GM10847 (cell line): ENCODE data around the gene ACSS1.

Experiments
- POLR2A ChIP-seq: IDR thresholded peaks from 2 replicates; pipeline ENCODE4 v1.6.1; 2011; ENCODE audit not compliant: insufficient read length; ENCODE audit errors: extremely low read depth

Gene ACSS1

DNA sequence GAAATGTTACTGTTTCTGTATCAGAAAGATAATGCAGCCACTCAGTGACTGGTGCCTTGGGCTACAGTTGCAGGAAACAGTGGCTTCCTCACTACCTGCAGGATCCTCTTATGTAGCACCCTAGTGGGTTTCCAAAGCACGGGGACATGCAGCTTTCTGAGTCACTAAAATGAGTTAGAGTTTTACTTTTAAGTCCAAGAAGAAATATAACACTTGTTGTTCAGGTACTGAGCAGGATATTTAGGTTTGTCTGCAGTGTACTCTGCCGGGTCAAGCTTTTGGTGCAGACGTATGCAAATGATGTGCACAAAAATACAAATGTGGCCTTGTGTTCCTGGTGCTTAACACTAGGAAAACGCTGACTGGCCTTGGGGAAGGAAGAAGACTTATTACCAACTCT, 22.0 kb downstream of the ACSS1 start:
- no peak for TF ChIP-seq POLR2A

DNA sequence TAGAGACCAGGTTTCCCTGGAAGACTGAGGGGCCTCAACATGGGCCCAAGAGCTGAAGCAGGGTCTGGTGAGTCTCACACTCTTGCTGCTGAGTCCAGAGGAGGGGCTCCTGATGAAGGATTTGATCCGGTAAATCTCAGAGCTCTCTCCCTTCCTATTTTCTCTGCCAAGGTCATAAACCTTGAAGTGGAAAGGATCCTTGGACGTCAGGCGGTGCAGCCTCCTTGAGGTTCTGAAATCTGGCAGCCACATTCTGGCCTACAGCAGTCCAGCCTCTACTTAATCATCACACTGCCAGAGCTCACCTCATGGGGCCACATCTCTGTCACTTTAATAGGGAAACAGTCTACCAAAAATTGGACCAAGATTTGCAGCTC, 24.0 kb downstream of the ACSS1 start:
- no peak for TF ChIP-seq POLR2A

DNA sequence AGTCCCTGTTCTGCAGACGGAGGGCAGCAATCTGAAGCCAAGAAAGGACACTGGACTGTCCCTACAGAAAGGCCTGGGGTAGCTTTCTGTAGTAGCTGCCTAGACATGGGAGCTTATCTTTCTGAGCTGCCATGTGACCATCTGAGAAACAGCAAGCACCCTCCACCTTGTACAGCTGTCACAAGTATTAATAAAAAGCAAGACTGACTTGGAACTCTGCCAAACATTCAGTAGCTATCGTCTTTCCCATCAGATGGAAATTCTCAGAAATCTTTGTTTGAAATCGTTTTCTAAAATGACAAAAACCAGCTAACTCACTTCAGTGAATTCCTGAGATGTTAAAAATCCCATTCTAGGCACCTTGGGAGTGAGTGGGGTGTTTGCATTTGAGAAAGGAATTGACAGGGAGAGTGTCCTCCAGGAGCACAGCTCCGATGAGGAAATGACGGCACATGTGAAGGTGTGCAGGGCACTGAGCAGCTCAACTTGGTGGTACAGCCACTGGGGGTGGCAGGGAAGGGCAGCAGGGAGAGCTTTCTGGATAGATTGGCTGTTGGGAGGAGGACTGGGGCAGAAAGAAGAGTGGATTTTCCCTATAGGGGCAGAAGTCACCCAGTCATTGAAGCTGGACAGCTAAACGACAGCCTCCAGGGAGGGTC, 24.5 kb downstream of the ACSS1 start:
- TF ChIP-seq POLR2A = no peak

DNA sequence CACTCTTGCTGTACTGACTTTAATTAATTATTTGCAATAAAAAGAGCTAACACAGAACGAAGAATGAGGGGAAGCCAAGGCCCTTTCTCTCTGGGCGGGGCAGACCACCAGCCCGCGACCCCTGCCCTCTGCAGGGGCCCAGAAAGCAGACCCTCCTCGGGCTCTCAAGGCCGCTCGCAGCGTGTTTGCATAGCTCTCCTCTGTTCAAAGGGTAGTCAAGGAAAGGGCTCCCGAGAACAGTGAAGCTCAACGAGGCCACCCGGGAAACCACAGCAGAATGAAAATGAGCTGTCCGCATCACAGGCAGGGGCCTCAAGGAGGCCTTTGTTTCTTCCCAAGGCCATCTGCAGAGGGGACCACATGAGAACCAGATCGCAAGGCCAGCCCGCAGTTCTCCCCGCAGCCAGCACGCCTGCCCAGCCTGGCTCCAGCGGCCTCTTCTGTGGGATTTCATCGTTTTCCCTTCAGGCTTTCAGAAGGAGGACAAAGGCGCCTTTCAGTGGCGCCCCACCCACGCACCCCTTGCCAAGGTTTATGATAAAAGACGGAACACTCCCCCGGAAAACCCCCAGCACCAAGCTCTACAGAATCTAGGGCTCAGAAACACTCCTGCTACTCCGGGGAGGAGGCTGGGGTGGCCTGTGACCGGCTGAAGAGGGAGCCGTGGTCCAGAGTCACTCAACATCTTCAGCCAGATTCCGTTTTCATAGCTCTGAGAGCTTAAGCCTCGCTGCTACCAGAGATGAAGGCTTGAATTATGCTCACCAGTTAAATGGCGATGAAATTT, 25.3 kb downstream of the ACSS1 start:
- TF ChIP-seq POLR2A = no peak

DNA sequence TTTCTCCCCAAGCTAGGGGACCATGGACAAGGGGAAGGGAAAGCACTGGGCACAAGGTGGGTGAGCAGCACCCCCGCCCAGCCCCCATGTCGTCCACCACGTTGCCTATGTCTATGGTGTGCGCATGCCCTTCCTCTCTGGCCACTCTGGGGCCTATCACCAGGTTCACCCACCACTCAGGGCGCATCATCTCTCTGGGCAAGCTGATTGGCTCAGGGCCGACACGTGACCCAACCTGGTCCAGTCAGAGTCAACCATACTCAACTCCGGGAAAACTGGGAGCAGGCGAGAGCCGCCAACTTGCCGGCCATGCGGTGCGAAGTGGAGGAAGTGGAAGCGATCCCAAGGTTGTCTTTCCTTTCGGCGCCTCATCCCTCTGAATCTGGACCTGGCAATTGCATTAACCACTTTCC, 25.9 kb downstream of the ACSS1 start:
- no peak for TF ChIP-seq POLR2A

DNA sequence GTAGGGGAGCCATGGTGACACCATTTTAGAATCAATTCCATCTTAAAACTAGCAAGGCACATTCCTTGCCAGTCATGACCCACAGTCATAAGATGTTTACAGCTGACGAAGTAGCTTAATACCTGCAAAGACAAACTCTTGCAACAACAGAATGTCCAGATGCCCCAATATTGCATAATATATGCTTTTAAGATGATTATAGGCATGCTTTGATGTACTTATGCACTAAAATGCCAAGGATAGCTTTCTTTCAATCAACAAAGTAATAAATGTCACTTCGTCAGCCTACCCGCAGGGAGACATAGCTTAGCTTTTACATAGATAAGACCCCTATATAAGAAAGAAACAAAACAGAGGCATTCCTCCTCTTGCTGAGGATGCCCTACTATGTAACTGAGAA, 26.7 kb downstream of the ACSS1 start:
- TF ChIP-seq POLR2A = no peak

DNA sequence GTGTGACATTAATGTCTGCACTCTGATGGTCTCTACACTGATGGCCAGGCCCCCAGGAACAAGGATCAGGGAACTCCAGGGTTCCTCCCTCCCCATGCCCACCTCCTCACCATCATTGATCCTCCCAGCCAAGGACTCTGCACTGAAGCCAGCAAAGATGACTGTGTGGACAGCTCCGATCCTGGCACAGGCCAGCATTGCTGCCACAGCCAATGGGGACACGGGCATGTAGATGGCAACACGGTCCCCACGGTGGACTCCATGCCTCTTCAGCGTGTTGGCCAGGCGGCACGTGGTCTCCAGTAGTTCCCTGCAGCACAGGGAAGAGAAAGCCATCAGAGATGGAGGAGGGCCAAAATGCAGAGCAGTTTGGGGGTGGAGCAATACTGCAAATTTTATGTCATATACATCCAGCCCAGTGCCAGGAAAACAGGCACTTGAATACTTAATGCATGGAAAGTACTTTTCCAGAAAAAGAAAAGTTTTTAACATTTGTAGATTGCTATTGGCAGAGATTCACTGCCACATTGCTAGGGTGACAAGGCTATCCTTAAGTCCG, 27.2 kb downstream of the ACSS1 start:
- TF ChIP-seq POLR2A = no peak

DNA sequence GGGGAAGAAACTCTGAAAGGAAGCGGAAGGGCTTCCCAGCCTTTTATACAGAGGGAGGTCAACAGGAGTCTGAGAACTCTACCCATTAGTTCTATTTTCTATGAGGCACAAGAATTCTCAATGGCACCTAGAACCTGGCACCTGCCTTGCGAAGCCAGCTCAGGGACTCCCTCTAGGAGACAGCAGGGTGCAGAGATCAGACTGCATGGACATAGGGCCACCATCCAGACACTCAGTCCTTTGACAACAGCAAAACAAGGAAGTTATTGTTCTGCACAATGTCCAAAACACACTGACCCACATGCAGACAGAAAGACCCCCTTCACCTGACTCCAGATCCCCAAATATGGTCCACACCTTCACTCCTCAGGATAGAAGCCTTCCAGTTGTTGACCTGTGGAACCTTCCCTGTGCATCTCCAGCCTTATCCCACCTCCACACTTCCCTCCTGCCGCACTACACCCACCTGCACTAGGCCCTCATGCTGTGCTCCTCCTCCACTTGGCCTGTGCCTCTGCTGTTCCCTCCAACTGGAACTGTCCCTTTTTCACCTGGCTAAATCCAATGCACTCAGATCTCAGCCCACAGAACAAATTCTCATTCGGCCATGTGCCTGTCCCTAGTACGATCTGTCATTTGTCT, 27.8 kb downstream of the ACSS1 start:
- no peak for TF ChIP-seq POLR2A

DNA sequence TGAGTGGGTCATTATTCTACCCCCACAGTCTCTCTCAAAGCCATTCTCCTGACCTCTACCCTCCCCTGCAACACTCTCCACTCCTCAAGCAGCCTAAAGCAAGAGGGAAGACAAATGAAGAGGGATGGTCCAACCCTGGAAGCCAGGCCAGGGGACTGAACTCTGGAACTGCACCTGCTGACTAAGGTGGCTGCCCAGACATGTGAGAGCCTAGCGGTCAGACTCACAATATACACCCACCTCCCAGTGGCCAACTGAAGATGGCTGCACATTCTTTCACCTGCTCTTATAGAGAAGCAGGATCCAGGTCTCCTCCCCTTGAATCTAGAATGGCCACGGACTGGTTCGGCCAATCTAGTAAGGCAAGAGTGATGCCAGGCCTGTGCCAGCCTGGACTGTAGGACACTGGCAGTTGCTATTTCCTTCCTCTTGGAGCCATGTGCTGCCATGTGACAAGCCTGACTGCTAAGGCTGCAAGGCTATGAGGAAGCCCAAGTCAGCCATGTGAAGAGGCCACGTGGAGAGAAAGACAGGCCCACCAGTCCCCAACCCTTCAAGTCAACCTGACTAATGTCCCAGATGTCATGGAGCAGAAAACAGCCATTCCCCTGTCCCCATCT, 31.8 kb downstream of the ACSS1 start:
- TF ChIP-seq POLR2A = no peak

DNA sequence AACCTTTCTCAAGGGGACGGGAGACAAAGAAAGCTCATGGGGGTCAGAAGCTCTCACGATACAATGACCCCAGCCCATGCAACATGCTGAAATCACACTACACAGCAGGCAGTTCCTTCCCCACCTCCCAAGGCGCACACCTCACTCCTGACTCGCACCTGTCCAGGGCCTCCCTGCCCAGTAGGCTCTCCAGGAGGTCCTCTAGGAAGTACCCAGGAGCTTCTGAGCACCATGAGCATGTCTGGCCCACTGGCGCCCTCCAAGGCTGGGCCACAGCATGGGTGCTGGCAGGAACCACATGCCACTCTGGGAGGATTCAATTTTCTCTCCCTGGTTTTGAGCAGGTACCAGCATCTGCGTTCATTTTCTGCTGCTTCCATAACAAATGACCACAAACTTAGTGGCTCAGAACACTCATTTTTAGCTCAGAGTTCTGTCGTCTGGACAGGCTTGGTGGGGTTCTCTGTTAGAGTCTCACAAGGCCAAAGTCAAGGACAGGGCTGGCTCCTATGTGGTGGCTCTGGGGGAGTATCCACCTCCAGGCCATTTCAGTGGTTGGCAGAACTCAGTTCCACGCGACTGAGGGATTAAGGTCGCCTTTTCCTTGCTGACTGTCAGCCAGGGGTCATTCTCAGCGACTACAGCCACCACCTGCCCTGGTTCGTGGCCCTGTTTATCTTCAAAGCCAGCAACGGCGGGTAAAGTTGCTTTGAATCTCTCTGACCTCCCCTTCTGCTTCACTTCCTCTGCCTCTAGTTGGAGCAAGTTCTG, 32.7 kb downstream of the ACSS1 start:
- no peak for TF ChIP-seq POLR2A

DNA sequence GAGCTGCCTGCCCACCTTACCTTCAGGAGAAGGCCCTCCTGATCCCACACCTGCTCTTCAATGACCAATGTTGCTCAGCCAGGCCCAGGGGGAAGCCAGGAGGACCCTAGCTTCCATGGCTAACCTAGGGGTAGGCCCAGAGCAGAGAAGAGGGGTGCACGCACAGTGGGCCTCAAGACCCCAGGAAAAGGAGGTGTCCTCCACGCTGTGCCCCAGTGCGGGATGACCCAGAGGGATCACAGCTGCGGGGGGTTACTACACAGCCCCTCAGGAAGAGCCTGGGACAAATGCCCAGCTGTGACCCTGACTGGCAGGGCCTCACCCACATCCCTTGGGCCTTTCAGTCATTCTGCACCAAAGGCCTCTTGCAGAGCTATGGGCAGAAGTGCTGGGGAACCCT, 33.8 kb downstream of the ACSS1 start:
- TF ChIP-seq POLR2A = no peak

DNA sequence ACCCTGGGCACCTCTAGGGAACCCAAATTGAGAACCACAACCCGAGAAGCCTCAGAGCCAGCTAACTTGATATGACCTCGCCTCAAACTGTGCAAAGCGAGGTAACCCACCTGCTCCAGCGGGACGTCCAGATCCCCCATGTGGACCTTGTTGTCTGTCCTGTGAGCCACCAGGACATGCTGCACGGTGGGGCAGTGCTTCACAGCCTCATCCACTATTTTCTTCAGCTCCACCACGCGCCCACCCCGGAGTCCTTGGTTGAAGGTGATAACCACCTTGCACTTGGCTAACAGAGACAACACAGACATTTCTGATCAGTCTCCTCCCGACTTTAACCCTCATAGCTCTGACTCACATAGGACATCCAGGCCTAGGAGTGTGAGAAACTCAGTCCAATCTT, 34.6 kb downstream of the ACSS1 start:
- no peak for TF ChIP-seq POLR2A

DNA sequence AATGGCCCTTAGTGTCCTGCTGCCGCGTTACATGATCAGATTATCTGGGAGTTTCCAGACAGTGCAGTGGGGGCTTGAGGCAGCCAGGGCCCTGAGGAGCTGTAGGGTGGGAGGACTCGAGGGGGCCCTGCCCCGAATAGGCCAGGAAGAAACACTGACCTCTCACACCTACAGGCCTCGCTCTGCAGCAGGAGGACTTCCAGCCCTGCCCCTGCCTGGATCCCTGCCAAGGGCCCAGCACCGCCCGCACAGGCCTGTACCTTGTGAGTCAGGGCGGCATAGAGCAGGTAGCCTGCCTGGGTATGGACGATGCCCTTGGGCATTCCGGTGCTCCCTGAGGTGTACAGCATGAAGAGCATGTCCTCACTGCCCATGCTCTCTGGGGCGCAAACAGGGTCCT, 35.3 kb downstream of the ACSS1 start:
- no peak for TF ChIP-seq POLR2A

DNA sequence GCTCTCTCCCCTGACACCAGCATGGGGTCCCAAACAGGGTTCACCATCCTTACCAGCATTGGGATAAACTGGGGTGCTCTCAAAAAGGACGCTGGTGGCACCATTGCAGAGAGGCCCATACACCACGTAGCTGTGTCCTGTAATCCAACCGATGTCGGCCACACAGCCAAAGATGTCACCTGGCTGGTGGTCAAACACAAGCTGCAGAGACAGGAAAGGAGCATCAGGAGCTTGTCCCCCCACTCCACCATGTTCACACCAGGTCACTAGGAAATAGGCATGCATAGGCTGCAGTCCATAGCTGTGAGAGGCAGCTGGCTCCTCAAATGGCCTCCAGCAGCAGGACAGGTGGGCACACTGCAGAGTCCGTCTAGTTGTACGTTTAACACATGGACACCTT, 36.6 kb downstream of the ACSS1 start:
- TF ChIP-seq POLR2A = no peak

DNA sequence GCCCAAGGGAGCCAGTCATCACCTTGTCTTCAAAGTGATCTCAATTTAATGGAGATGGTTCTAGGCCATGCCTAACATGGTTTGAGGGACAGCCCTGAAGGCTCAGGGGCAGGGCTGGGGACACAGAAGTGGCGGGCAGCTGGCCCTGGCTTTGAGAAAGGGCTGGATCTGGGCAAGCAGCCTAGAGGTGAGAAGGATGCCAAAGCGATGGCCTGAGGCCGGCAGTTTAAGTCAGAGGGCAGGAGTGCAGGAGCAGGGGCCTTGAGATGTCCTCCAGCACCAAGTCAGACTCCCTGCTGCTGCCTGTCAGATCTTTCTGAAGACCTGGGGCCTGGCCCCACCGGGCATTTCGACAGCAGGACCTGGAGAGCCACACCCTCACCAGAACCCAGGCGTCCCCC, 37.0 kb downstream of the ACSS1 start:
- TF ChIP-seq POLR2A = no peak

DNA sequence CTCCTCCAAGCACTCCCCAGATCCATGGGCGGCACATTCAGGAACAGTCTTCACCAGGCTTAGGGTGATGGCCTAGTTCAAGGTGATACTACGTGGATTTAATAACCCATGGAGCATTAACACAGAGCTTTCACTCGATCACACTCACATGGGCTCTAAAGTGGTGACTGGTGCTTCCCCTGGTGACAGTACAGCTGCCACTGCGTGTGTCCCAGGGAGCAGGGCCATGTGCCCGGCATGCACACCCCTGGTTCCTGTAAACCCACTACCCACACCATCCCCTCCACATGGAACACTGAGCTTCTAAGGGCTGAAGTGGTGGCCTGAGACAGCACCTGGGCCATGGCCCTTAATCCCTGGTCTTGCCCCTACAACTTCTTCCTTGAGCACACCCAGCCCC, 37.6 kb downstream of the ACSS1 start:
- TF ChIP-seq POLR2A = no peak
